NCI-H2227 treated with DMSO at 0.1 percent for 48 hours (cell line): Measurements from ENCODE around the gene WDR73.
"Not testable (repeated sequence)": the region's sequence is repeated elsewhere in the genome, so short reads cannot be mapped to it uniquely, and the experiment has no call there.

ENCODE experiments used
- DNase-seq: peaks from one replicate; lab custom pipeline; 2025; lab: John Stamatoyannopoulos, UW

Gene WDR73

DNA sequence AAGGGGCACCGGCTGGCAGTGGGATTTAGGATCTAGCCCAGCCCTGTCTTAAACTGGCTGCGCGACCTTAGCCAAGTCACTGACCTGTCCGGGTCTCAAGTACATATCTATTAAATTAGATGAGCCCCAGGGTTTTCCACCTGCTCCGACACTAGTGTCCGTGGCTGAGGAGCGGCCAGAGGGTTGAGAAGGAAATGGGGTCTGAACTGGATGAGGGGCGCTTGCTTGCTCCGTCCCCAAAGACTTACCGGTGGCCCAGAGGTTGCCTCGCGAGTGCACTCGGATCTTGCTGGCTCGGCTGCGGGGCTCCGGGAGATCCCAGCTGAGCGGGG is 3.6 kb upstream of the WDR73 start:
- no peak for DNase-seq

DNA sequence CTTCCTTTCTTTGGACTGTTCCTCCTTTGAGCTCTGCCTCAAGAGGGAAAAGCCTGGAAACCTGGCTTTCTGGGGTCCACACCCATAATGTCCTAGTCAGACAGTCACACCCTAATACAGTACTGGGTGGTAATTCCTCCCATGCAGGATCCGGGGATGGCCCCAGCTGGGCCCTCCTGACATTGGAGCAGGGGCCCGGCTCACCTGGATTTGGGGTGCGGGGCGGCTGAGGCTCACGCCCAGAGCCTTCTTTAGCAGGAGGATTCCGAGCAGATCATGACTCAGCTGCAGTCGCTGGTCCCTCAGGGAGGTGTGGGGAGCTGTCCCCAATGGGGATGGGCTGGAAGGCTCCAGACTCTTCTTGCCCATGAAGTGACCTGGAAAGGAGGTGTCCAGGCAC is 2.9 kb upstream of the WDR73 start:
- DNase-seq, result no peak

- DNase-seq, result peak; percentile 52
Observed at GRCh38 chr15:84654689-84655453, 788 bp upstream of the WDR73 start.

DNA sequence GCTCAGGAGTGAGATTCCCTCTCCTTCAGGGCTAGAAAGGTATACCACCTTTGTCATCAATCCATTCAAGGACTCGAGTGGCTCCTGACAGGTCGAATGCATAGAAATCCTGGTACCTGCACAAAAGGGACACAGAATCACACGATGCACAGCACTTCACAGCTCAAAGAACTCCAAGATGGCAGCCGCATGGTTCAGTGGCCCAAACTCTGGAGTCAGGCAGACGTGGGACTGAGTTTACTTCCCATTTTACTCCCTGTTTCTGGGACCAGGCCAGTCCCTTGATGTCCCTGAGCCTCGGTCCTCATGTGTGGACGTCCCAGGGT is 536 bp downstream of the WDR73 start:
- DNase-seq, result no peak

- no peak for DNase-seq
Observed at GRCh38 chr15:84649706-84650105, 4.4 kb downstream of the WDR73 start.

- no peak for DNase-seq
Observed at GRCh38 chr15:84648539-84648938, 5.5 kb downstream of the WDR73 start.

- DNase-seq, result no peak
Observed at GRCh38 chr15:84647726-84648125, 6.4 kb downstream of the WDR73 start.

DNA sequence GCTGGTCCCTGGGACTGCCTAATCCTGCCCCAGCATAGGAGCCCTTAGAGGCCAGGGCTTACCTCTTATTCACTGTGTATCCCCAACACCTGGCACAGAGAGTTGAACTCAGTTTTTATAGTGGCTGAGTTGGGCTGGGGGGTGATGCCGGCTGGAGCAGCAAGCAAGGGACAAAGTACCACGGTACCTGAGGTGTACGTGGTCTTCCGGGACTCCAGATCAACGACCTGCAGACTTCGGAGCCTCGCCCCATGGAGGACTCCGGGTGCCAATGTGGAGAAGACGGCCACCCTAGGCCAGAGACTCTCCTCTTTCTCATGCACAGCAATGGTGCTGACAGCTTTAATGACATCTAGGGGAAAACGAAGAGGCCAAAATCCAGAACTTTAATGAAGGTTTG is 8.1 kb downstream of the WDR73 start:
- DNase-seq, result no peak

DNA sequence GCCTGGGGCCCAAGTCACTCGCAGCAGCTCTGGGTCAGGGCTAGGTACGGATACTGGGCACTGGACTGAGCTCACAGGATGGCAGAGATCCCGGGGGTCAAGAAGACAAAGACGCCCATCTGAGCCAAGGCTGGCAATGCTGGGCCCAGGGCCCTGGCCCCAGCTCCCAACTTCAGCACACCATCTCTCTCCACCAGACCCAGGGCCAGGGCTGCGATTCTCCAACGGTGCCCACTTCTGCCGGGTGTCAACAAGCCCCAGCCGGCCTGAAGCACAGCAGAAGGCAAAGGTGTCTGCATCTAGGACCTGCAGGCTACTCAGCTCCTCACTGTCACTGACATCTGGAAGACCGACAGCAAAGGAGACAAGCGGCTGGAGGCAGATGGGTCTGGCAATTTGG is 8.6 kb downstream of the WDR73 start:
- no peak for DNase-seq

DNA sequence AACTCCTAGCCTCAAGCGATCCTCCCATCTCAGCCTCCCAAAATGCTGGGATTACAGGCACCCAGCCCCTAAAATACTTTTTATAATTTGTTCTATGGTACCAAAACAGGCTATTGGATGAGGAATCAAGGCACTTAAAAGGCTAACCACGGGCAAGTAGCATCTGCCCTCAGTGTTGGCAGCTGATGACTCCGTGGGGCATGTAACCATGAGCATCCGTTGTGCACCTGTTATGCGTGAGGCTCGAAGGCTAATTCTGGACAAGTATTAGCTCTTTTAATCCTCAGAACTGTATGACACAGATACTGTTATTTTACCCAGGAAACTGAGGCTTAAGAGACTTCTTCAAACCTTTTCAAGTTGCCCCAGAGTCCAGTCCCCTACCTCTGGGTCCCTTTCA is 10.2 kb downstream of the WDR73 start:
- DNase-seq, result no peak

- not testable (repeated sequence) for DNase-seq
Observed at GRCh38 chr15:84642640-84643039, 11.4 kb downstream of the WDR73 start.

GRCh38 chr15:84641871-84642270 is 12.2 kb downstream of the WDR73 start:
- not testable (repeated sequence) for DNase-seq

DNA sequence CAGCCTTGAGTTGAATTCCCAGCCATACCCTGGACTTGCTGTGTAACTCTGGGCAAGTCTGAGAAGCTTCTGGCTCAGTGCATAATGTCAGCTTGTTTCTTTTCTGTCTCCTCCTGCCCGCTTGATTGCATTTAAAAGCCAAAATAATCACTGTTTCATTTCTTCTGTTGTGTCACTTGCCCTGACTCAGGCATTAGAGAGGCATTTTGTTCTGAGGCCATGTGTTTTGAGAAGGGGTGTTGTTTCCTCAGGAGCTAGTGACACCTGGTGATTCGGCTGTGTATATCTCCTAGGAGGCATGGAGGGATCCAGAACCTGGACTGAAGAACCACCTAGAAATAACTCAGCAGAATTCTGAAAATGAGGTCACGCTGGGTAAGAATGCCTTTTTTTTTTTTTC is 16.0 kb downstream of the WDR73 start:
- DNase-seq, result no peak

- no peak for DNase-seq
Observed at GRCh38 chr15:84634228-84634837, 19.8 kb downstream of the WDR73 start.

- peak; percentile 12 for DNase-seq
Observed at GRCh38 chr15:84633311-84634227, 20.5 kb downstream of the WDR73 start.

GRCh38 chr15:84631706-84632272 is 22.3 kb downstream of the WDR73 start:
- no peak for DNase-seq

DNA sequence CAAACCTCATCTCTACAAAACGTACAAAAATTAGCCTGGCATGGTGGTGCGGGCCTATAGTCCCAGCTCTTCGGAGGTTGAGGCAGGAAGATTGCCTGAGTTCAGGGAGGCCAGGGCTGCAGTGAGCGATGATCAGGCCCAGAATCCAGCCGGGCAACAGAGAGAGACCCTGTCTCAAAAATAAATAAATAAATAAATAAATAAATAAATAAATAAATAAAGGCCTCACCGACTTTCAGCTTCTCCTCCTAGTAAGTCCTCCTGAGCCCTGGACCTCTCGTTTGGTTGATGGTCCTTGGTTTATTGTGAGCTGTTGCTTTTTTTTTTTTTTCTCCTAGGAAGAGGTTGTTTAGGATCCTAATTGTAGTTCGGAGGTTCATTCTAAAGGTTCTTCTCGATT is 25.1 kb downstream of the WDR73 start:
- DNase-seq, result no peak

DNA sequence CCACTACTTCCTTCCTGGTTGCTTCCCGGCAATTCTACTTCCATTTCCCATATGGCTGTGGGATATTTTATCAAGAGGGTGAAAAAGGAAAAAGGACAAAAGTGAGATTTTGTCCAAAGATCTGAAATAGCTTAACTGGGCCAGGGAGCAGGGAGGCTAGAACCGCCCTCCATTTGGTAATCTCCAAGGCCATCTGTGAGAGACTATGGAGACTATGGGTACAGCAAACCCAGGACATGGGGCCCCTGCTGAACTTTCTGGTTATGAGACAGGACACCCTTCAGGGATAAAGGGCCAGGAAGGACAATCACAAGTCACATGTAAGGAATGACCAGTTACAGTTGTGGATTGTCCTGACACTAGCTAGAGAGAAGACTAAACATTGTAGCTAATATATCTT is 29.0 kb downstream of the WDR73 start:
- DNase-seq, result no peak

- no peak for DNase-seq
Observed at GRCh38 chr15:84624359-84624758, 29.7 kb downstream of the WDR73 start.

GRCh38 chr15:84621358-84621979 is 32.6 kb downstream of the WDR73 start:
- no peak for DNase-seq

- no peak for DNase-seq
Observed at GRCh38 chr15:84620626-84621025, 33.5 kb downstream of the WDR73 start.

DNA sequence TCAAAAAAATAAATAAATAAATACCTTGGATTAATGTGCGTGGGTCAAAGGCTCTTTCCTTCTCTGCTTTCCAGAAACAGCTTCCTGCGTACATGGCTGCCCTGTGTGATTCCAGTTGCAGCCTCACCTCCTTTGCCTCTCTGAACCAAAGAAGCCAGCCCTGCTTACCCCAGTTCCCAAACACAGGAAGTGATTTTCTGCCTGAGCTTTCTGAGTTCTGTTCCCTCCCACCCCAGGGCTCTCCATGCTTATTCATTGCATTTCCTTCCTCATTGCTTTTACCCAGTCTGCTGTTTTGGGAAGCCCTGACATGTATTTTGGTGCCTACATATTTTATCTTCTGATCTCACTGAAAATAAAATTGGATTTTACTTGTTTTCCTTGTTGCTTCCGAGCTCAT is 37.8 kb downstream of the WDR73 start:
- DNase-seq, result no peak
